Measurements from ENCODE around the gene NOTO. TPM values are rescaled to one million over a fixed set of nuclear protein-coding genes. Genes with fewer than 3 reads are reported as not detected.

NOTO gene
- total and polyA plus RNA-seq, 10 of the 15 experiments (the other 5 are each of a cell fraction or from before 2014, with no cell fraction given), result not detected

- TF ChIP-seq ZBTB4 (CRISPR knock-in tag; IDR thresholded peaks at IDR 0.05) (no peak), EP300 (IDR thresholded peaks at IDR 0.05; ENCODE audit: borderline replicate concordance in 1 of 2, control insufficient read depth in 1 of 2, low read depth in 2 of 2, low read length in 2 of 2) (no peak)
Measured at GRCh38 chr2:73174941-73175662, 27.3 kb upstream of the NOTO start (continued).

GRCh38 chr2:73175663-73176204 is 26.6 kb upstream of the NOTO start:
- in situ Hi-C loops (cut with MboI), result loop anchor here (5.0 kb wide), 1 partner anchor 283 kb away; no protein-coding TSS in a partner anchor
- CTCF ChIA-PET, result interaction anchor here (0.8 to 6.3 kb wide), 12 partner anchors 36 to 283 kb away, joined by 3 to 82 read pairs (median 13); partner anchors contain the start of gene SMYD5
- Histone ChIP-seq H3K36me3 (ENCODE audit: control insufficient read depth in 2 of 2, insufficient read depth in 2 of 2, low read length in 1 of 2) (no peaks in the 10 kb centered on the region), H4K20me1 (ENCODE audit: control insufficient read depth, insufficient read depth) (no peaks in the 10 kb centered on the region), H3K27ac (ENCODE audit: control insufficient read depth, insufficient read depth) (no peak overlapping the region), H3K4me3 (peak overlapping the region; percentile 29; the same call in 1 of the 2 replicates), H3K4me2 (ENCODE audit: control insufficient read depth, insufficient read depth) (peak overlapping the region; percentile 53), H3K79me2 (ENCODE audit: control insufficient read depth, insufficient read depth, low read length) (no peaks in the 10 kb centered on the region), H3K9me3 (replicated peaks; ENCODE audit: control insufficient read depth, insufficient read depth, low read length) (no peaks in the 10 kb centered on the region), H2AFZ (ENCODE audit: control insufficient read depth, low read depth, low read length) (peak overlapping the region; percentile 26), H3K9ac (ENCODE audit: control insufficient read depth, insufficient read depth, low read length) (no peak overlapping the region), H3K27me3 (replicated peaks in 1 of 2; ENCODE audit: control insufficient read depth in 2 of 2, insufficient read depth in 2 of 2, low read length in 1 of 2) (peaks cover 13 to 14% of the 10 kb centered on the region in 2 experiments; a peak in 3 of 4 replicates), H3K4me1 (ENCODE audit: control insufficient read depth, insufficient read depth, low read length) (peaks cover 13% of the 10 kb centered on the region; the same call in 1 of the 2 replicates)
- intact Hi-C loops (cut with micrococcal nuclease; ENCODE audit: unreplicated experiment), result loop anchor here (2.0 to 5.0 kb wide), 2 partner anchors 91 to 283 kb away; no protein-coding TSS in a partner anchor
- POLR2A ChIA-PET, result no interaction called here
- 1% methylated on average over 21 of the region's 59 CpGs for WGBS (ENCODE audit: insufficient coverage, insufficient replicate concordance, low lambda C conversion rate, missing lambda C conversion rate)
- DNase-seq (ENCODE audit: low read depth, low spot score) (no peak), FAIRE-seq (no peak), ATAC-seq (0 out of 3 replicates have a peak, but pooled peaks have one; percentile 5)
- BruUV-seq (replicated peaks), result no TSS peak
- TF ChIP-seq IKZF1 (conservative IDR thresholded peaks at IDR 0.05) (peak; percentile 31; the same call in 1 of the 2 replicates), PML (IDR thresholded peaks at IDR 0.05; ENCODE audit: low read length) (no peak), MYC (IDR thresholded peaks at IDR 0.05; ENCODE audit: insufficient read depth, insufficient read length, insufficient replicate concordance, low read length, severe bottlenecking) (no peak), RAD51 (IDR thresholded peaks at IDR 0.05) (no peak), KDM1A (IDR thresholded peaks at IDR 0.05; ENCODE audit: borderline replicate concordance) (no peak), NFXL1 (IDR thresholded peaks at IDR 0.05; ENCODE audit: borderline replicate concordance) (no peak), DPF2 (IDR thresholded peaks at IDR 0.05) (0 out of 2 replicates have a peak, but pooled peaks have one; percentile 54), STAT3 (IDR thresholded peaks at IDR 0.05; ENCODE audit: low read depth, low read length) (no peak), NFYA (IDR thresholded peaks at IDR 0.05; ENCODE audit: borderline replicate concordance, low read depth, low read length) (no peak), RB1 (IDR thresholded peaks at IDR 0.05; ENCODE audit: borderline replicate concordance) (no peak), EGR1 (IDR thresholded peaks at IDR 0.05; ENCODE audit: borderline replicate concordance in 1 of 2, low read depth in 2 of 2, low read length in 2 of 2) (peak in 1 of 2 experiments; percentile 42; a peak in 1 of 3 replicates), SUZ12 (IDR thresholded peaks at IDR 0.05; ENCODE audit: unreplicated experiment) (peak; percentile 97)
- SMC1A ChIA-PET (ENCODE audit: uncharacterized antibody, unreplicated experiment), result interaction anchor here (1.0 to 2.2 kb wide), 3 partner anchors 11 to 282 kb away, joined by 3 to 19 read pairs (median 3); no protein-coding TSS in a partner anchor
- RAD21 ChIA-PET (ENCODE audit: unreplicated experiment), result interaction anchor here (1.4 to 2.9 kb wide), 5 partner anchors 37 to 281 kb away, joined by 7 to 33 read pairs (median 19); partner anchors contain the start of gene SMYD5

All from GM12878 (cell line).